GM21367 (cell line): ENCODE data around the gene MTAP.

Experiments
- ATAC-seq: cut with Tn5 transposase; IDR thresholded peaks from one replicate; pipeline ENCODE4 v1.9.1; 2021; ENCODE audit not compliant: unreplicated experiment

Gene MTAP

DNA sequence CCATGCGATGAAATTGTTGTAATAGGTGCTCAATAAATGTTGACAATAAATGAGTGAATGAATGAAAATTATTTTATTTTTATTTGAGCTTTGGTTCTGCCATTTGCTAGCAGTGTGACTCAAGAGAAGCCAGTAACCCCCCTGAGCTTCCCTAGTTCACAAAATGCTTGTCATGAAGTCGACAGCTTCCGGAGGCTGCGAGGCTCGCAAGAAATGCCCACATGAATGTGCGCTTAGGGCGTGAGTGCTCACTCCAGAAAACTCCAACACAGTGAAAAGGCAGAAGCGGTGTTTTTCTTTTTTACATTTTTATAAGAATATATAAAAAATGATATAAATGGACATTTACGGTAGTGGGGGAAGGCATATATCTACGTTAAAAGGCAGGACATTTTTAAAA is 165.3 kb downstream of the MTAP start:
- ATAC-seq = no peak

DNA sequence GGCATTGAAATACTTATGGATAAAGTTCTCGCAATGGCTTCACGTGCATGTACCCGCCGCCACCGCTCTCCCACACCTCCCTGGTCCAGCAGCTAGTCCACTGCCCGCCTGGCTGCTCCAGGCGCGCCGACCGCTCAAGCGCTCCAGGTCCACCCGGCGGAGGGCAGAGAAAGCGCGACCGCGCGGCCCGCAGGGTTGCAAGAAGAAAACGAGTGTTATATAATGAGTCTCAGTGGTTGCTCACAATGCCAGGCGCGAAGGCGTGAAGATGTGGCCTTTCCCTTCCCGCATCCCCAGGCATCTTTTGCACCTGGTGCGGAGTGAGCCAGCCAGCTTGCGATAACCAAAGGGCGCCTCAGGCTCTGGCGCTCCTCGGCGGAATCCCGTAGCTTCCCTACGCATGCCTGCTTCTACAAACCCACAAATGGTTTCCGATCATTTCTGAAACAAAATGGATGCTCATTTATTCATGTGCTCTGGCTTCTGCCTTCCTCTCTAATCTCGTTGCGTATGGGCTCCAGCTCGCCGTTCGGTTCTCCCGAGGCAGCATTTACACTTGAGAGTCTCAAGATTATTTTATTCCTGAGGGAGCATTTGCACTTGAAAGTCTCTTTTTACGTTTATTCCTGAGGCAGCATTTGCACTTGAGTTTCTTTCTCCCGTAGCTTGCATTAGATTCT is 166.0 kb downstream of the MTAP start:
- no peak for ATAC-seq

DNA sequence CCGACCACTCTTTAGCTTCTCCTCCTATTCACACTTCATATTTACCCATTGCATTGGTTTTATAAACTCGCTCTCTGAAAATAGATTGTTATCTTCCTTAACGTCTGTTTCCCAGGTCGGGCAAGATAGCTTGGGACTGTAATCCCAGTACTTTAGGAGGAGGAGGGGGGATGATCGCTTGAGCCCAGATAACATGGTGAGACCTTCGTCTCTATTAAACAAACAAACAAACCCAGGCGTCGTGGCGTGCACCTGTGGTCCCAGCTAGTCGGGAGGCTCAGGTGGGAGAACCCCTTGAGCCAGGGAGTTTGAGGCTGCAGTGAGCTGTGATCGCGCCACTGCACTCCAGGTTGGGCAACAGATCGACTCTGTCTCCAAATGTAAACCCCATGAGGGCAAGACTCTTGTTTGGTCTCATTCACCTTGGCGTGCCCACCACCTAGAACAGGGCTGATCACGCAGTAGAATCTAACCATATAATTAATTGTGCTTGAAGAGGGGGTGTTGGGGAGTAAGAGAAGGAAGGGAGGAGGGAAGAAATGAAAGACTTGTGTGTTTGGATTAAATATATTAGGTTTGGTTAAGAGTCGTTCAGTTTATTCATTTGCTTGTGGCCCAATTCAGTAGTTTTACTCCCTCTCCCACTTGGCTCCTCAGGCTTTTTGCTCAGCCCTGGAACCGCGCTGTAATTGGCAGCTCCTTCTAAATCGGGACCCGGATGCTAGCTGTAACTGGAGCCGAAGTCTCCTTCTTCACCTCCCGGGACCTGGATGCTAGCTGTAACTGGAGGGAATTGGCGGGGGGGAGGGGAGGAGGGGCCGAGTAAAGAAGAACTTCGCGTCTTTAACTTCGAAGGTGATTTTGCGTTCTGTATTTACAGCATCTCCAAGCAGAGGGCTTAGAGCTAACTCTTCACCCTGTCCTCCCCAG is 166.8 kb downstream of the MTAP start:
- ATAC-seq = no peak

DNA sequence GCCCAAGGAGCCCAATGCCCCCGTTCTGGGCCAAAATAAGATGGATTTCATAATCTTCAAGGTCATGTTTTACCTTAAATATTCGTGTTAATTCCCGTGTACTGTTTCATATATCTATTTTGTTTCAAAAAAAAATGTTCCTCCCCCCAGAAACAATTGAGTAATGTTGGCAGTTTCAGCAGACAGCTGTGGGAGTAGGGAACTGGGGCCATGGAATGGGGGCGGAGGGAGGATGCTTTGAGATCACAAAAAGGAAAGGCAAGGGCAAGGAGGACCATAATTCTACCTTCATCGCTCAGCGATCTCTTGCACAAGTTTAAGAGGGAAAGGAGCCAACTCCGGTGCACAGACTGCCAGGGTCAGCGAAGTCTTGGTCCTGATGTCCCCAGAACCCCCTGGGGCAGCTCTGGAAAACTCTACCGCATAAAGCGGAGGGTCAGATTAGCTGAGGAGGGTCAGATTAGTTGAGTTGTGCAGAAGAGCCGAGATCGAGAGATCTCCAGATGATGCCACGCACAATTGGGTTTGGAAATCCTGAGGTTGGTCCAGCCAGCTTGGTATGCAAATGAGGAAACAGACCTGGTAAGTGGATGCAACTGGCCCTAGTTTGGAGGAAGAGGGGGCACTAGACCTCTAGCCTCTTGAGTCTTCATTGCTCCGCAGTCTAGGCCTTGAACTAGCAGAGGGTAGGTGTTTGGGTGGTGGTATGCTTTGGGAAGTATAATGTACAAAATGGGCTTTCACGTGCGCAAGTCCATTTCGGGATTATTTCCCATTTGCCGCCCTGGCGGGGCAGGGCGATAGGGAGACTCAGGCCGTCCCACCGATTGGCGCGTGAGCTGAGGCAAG is 167.7 kb downstream of the MTAP start:
- no peak for ATAC-seq

DNA sequence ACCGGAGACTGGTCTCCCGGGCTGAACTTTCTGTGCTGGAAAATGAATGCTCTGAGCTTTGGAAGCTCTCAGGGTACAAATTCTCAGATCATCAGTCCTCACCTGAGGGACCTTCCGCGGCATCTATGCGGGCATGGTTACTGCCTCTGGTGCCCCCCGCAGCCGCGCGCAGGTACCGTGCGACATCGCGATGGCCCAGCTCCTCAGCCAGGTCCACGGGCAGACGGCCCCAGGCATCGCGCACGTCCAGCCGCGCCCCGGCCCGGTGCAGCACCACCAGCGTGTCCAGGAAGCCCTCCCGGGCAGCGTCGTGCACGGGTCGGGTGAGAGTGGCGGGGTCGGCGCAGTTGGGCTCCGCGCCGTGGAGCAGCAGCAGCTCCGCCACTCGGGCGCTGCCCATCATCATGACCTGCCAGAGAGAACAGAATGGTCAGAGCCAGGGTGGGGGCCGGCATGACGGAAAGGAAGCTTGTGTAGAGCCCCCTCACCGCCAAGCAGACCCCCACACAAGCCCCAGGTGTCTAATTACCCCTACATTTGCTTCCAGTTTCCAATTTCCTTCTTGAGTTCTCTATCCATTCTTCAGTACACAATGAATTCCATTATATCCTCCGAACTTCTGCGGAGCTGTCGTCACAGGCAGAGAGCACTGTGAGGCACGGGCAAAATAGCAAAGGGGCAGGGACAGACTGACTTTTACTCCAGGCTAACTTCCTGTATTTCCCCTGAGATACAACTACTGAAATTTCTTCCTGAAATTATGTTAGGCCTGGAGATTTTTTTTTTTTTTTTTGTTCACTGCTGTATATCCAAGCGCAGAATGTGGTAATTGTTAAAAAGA is 168.6 kb downstream of the MTAP start:
- no peak for ATAC-seq

DNA sequence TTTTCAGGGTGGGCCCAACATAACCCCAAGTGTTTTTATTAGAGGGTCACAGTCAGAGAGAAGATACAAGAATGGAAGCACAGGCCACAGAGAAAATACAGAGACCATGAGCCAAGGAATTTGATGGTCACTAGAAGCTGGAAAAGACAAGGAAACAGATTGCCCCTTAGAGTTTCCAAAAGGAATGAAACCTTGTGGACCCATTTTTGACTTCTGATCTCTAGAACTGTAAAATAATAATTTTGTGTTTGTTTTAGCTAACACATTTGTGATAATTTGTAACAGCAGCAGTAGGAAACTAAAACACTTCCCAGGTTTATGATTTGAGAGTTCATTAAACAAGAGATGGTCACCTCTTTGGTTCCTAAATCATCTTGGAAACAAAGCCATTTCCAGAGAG is 169.9 kb downstream of the MTAP start:
- ATAC-seq = no peak

DNA sequence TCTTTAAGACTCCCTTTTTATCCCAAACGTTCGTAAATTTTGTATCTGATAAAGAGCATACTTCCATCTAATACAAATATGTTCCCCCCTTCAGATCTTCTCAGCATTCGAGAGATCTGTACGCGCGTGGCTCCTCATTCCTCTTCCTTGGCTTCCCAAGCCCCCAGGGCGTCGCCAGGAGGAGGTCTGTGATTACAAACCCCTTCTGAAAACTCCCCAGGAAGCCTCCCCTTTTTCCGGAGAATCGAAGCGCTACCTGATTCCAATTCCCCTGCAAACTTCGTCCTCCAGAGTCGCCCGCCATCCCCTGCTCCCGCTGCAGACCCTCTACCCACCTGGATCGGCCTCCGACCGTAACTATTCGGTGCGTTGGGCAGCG is 171.9 kb downstream of the MTAP start:
- ATAC-seq = no peak

DNA sequence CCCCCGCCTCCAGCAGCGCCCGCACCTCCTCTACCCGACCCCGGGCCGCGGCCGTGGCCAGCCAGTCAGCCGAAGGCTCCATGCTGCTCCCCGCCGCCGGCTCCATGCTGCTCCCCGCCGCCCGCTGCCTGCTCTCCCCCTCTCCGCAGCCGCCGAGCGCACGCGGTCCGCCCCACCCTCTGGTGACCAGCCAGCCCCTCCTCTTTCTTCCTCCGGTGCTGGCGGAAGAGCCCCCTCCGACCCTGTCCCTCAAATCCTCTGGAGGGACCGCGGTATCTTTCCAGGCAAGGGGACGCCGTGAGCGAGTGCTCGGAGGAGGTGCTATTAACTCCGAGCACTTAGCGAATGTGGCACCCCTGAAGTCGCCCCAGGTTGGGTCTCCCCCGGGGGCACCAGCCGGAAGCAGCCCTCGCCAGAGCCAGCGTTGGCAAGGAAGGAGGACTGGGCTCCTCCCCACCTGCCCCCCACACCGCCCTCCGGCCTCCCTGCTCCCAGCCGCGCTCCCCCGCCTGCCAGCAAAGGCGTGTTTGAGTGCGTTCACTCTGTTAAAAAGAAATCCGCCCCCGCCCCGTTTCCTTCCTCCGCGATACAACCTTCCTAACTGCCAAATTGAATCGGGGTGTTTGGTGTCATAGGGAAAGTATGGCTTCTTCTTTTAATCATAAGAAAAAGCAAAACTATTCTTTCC is 172.4 kb downstream of the MTAP start:
- peak; percentile 57 for ATAC-seq

DNA sequence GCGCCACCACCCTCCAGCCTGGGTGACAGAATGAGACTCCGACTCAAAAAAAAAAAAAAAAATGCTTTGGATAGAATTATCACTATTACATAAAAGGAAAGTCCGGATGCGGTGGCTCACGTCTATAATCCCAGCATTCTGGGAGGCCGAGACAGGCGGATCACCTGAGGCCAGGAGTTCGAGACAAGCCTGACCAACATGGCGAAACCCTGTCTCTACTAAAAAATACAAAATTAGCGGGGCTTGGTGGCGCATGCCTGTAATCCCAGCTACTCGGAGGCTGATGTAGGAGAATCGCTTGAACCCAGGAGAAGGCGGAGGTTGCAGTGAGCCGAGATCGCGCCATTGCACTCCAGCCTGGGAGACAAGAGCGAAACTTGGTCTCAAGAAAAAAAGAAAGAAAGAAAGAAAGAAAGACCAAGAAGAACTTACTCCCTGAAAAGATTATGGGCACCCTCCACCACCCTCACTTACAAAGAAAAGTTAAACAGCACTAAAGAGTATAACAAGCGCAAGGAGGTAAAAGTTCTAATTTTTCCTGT is 174.0 kb downstream of the MTAP start:
- ATAC-seq = no peak

DNA sequence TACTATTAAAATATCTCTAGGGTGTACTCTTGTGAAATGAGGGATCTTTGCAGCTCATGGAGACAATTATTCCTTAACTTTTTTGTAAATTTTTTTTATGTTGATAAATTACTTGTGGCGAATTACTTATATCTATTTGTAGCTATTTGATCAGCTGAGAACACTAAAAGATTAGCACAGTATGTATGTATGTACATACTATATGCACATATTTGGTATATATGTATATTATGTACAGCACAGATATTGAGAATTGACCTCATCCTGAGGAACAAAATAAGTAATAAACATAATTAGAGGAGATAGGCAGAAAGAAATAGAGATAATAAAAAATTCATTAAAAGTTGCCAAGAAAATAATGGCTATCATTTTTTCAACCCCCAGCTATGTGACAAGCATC is 180.0 kb downstream of the MTAP start:
- no peak for ATAC-seq

DNA sequence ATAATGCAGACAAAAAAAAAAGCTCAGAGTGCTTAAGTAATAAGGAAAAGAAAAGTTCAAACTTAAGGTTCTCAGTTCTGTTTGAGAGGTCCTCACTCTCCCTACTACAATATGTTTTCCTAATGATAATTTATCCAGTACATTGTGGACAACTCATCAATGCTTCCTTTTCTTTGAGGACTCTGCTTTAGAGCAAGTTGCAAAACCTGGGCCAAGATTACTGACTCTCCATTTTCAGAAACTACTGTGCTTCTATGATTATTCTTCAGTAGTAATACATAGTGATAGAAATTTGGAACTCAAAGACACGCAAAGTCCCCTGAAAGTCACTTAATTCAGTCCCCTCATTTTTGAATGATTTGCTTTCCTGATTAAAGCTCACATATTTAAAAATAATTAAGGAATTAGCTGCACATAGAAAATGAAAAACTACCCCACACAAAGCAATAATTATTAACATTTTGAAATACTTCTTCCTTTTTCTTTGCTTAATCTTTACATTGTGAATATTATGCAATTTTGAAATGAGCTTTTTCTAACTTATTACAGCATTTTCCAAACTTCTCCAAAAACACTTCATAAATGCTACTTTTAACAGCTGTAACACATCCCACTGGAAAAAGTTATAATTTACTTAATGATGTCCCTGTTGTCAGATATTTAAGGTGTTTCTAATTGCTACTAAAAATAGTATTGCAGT is 180.6 kb downstream of the MTAP start:
- no peak for ATAC-seq

DNA sequence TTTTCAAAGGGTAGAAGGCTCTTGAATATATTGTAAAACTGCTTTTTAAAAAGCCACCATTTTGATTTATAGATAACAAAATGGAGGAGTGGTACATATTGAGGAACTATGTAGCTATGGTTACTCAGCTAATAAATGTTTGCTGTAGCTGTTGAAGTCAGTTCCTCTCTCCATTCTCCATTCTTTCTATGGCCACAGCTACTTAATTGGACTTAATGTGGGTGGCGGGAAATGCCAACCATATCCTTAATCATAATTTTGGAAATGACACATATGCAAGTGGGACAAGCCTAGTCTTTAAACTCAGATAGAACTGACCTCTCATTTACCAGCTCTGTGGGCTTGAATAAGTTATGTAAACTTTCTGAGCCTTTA is 181.1 kb downstream of the MTAP start:
- ATAC-seq = no peak

DNA sequence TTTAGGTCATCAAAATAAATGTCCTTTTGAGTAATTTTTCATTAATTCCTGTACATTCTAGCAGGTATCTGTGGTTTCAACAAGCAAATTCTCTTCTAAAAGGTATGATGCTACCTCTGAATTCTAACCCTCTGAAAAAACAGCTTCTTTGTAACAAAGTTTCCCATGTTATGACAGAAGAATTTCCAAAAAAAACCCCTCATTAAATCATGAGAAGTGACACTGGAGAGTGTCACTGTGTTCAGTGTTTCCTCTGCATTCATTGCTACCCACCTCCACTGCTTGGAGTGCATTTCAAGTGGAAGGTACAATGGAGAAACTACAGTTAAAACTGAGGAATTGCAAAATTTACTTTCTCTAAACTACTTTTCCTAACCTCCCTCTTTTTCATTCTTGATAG is 181.7 kb downstream of the MTAP start:
- no peak for ATAC-seq

DNA sequence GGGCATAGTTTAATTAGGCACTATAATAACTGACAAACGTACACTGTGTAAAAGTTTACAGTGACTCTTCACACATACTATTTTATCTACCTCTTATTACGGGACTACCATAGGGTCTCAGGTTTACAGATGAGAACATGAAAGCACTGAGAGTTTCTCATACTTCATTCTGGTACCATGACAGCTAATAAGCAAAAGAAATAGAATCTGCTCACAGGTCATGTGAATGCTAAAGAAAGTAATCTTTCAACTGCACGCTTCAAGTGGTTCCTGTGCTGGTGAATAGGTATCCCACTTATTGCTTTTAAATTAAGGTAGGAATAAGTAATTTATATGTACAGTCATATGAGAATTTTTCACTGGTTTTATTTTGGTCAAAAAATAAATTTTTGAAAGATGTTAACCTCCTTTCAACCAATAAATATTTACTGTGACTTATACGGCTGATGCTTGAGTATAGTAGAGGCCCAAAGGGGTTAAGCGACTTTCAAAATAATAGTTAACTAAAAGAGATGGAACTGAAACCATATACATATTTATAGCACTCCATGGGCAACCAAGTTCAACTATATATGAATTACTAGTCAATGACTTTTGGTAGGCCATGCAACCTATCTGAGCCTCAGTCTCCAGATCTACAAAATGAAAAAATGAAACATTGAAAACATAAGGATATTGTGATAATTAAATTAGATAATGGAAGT is 183.7 kb downstream of the MTAP start:
- no peak for ATAC-seq
